HFFc6 (cell line): ENCODE results near the gene AZIN2. TPM values are rescaled to one million over a fixed set of nuclear protein-coding genes. Genes with fewer than 3 reads are reported as not detected.

Source experiments
- DNase-seq: peaks from one replicate; pipeline ENCODE4 v3.0.0-alpha.2; 2018
- H3K27ac Mint-ChIP-seq: 2 replicates; pipeline ENCODE4 v1.8.0; 2020; ENCODE audit warnings: mild to moderate bottlenecking, mixed read lengths
- H3K27me3 Mint-ChIP-seq: 2 replicates; pipeline ENCODE4 v1.8.0; 2021; ENCODE audit warnings: mild to moderate bottlenecking, moderate library complexity, mixed read lengths; ENCODE audit not compliant: insufficient read depth
- H3K36me3 Mint-ChIP-seq: 2 replicates; pipeline ENCODE4 v1.8.0; 2021; ENCODE audit warnings: low read depth, mixed read lengths
- H3K4me1 Mint-ChIP-seq: 2 replicates; pipeline ENCODE4 v1.8.0; 2020; ENCODE audit warnings: low read depth, mixed read lengths
- H3K4me3 Mint-ChIP-seq: 2 replicates; pipeline ENCODE4 v1.8.0; 2020; ENCODE audit warnings: mild to moderate bottlenecking, moderate library complexity, mixed read lengths
- H3K9me3 Mint-ChIP-seq: 2 replicates; pipeline ENCODE4 v1.8.0; 2020; ENCODE audit warnings: mild to moderate bottlenecking, mixed read lengths
- total RNA-seq, 6 experiments: library from RNA; stranded (reverse); fragmentation: NEBNext Ultra II Directional; extraction: Animal tissue kit (Norgen Biotek cat#: 25700); gene quantifications; 2 replicates in 1 of 6; 3 replicates in 5 of 6; pipeline ENCODE4 v1.2.3, GENCODE V29; 2021
- TF ChIP-seq, protein P1 (sequence below): fragments of 200-600 bp; sonication (generic); IDR thresholded peaks from 2 replicates; pipeline ENCODE4 v1.5.0; 2021; ENCODE audit warnings: antibody characterized with exemption, mild to moderate bottlenecking

The AZIN2 gene
- total RNA-seq, 6 experiments from 2014 or later = 2.4 to 3.7 (median 3.1) TPM

DNA sequence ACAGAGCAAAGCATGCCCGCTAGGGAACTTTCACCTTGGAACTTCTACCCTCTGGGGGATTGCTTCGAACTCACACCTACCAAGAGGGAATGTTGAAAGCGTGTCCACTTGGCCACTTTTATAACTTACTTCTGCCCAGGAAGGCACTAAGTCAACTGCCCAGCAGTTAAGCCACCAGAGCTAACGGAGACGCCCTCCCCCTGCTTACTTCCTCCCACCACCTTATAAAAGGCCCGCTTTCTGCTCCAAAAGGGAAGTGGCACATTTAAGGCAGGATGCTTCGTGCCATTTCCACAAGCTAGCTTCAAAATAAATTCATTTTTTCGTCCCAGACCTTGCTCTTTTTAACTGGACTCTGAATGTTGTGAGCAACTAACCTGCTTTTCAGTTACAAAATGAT, 41.1 kb upstream of the AZIN2 start:
- H3K4me3 Mint-ChIP-seq = no peak overlapping the region
- H3K4me1 Mint-ChIP-seq = peaks cover 22% of the 10 kb centered on the region

DNA sequence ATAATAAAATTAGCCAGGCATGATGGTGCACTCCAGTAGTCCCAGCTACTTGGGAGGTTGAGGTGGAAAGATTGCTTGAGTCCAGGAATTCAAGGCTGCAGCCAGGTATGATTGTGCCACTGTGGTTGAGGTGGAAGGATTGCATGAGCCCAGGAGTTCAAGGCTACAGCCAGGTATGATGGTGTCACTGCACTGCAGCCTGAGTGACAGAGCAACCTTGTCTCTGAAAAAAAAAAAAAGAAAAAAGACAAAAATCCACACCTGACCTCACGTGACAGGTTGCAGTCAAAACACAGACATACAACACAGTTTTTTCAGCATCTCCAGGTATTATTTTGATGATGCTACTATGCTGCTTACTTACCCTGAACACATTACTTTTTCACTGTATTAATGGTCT, 39.9 kb upstream of the AZIN2 start:
- TF ChIP-seq, protein P1, sequence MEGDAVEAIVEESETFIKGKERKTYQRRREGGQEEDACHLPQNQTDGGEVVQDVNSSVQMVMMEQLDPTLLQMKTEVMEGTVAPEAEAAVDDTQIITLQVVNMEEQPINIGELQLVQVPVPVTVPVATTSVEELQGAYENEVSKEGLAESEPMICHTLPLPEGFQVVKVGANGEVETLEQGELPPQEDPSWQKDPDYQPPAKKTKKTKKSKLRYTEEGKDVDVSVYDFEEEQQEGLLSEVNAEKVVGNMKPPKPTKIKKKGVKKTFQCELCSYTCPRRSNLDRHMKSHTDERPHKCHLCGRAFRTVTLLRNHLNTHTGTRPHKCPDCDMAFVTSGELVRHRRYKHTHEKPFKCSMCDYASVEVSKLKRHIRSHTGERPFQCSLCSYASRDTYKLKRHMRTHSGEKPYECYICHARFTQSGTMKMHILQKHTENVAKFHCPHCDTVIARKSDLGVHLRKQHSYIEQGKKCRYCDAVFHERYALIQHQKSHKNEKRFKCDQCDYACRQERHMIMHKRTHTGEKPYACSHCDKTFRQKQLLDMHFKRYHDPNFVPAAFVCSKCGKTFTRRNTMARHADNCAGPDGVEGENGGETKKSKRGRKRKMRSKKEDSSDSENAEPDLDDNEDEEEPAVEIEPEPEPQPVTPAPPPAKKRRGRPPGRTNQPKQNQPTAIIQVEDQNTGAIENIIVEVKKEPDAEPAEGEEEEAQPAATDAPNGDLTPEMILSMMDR = no peak
- H3K4me3 Mint-ChIP-seq = no peak overlapping the region
- peaks cover 19% of the 10 kb centered on the region for H3K4me1 Mint-ChIP-seq
- peaks cover 4% of the 10 kb centered on the region; the same call in 1 of the 2 replicates for H3K36me3 Mint-ChIP-seq
- no peak overlapping the region for H3K27ac Mint-ChIP-seq
- no peak for DNase-seq
- H3K27me3 Mint-ChIP-seq = peaks cover 4% of the 10 kb centered on the region
- H3K9me3 Mint-ChIP-seq = no peaks in the 10 kb centered on the region

More for the DNA sequence above, 41.1 kb upstream of the AZIN2 start:
- no peaks in the 10 kb centered on the region for H3K9me3 Mint-ChIP-seq
- H3K36me3 Mint-ChIP-seq = peaks cover 6% of the 10 kb centered on the region; the same call in 1 of the 2 replicates
- DNase-seq = no peak
- H3K27me3 Mint-ChIP-seq = peaks cover 4% of the 10 kb centered on the region
- TF ChIP-seq, protein P1 = no peak
- no peak overlapping the region for H3K27ac Mint-ChIP-seq

DNA sequence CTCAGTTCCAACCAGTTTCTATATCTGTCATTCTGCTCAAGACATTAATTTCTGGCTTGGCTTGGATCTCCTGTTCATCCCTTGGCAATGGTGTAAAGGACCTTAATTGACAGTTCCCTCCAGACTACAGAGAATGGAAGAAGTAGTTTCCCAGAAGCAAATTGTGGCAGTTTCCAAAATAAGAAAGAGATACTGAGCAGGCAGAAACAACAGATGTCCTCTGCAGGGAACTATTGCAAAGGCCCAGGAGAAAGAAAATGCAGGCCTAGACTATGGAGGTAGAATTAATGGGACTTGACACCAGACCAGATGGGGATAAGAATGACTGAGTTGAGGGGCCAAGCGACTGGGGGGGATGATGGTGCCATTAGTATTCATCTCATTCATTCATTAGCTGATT, 38.1 kb upstream of the AZIN2 start:
- no peak overlapping the region for H3K4me3 Mint-ChIP-seq
- H3K9me3 Mint-ChIP-seq = no peaks in the 10 kb centered on the region
- peaks cover 4% of the 10 kb centered on the region for H3K27me3 Mint-ChIP-seq
- DNase-seq = no peak
- TF ChIP-seq, protein P1 = no peak
- H3K4me1 Mint-ChIP-seq = peaks cover 15% of the 10 kb centered on the region
- H3K36me3 Mint-ChIP-seq = no peaks in the 10 kb centered on the region
- H3K27ac Mint-ChIP-seq = no peak overlapping the region

DNA sequence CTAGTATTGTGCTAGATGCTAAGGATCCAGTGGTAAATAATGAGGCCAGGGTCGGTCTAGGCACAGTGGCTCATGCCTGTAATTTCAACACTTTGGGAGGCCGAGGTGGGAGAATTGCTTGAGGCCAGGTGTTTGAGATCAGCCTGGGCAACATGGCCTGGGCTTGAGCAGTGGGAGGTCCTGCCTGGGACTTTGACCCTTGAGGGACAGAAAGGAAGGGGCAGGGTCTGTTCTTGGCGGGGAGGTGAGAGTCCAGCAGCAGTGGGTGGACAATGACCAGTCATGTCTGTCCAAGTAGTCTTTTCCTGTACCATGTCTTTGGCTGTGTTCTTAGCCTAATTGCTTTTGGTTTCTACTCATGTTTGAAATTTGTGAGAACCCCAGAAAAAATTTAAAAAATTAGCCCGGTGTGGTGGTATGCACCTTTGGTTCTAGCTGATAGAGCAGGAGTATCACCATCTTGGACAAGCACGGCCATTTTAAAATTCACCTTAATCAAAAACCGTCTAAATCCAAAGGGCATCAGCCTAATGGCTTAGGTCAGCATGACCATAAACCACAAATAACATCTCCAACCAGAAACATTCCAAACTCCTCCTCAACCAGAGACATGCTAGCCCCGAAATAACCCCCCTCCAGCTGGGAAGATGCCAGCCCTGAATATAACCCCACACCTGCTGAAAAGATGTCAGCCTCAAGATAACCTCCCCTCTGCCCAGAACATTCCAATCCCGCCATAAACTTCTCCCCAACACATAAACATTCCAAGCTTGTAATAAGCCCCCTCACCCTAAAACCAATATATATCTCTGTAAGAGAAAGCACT, 37.5 kb upstream of the AZIN2 start:
- Mint-ChIP-seq H3K27ac (no peak overlapping the region), H3K4me3 (no peak overlapping the region), H3K36me3 (no peaks in the 10 kb centered on the region), H3K9me3 (no peaks in the 10 kb centered on the region), H3K27me3 (peaks cover 4% of the 10 kb centered on the region), H3K4me1 (peaks cover 22% of the 10 kb centered on the region)
- TF ChIP-seq, protein P1 = no peak
- no peak for DNase-seq

DNA sequence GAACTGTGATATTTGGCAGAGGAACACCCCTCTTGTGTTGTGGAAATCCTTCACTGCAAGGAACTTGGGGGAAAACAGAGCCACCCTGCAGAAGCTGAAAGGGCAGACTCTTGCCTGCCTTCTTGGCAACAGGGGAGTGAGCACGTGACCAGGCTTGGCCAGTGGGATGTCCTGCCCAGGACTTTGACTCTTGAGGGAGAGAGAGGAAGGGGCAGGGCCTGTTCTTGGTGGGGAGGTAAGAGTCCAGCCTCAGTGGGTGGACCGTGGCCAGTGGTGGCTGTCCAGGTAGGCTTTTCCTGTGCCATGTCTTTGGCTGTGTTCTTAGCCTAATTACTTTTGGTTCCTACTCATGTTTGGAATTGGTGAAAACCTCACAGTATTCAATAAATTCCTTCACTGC, 35.7 kb upstream of the AZIN2 start:
- Mint-ChIP-seq H3K4me1 (peaks cover 30% of the 10 kb centered on the region), H3K27me3 (peaks cover 3% of the 10 kb centered on the region), H3K4me3 (no peak overlapping the region), H3K36me3 (no peaks in the 10 kb centered on the region), H3K27ac (no peak overlapping the region), H3K9me3 (no peaks in the 10 kb centered on the region)
- DNase-seq = no peak
- TF ChIP-seq, protein P1 = no peak
